ENCODE measurements around the gene KLF13.

GRCh38 chr15:31302778-31303725 is 23.6 kb upstream of the KLF13 start:
- TF ChIP-seq SP1 (IDR thresholded peaks at IDR 0.05): no peak
- TF ChIP-seq HDGF (IDR thresholded peaks at IDR 0.05; ENCODE audit: borderline replicate concordance): no peak
- no peak for TF ChIP-seq BHLHE40 (IDR thresholded peaks at IDR 0.05; ENCODE audit: borderline replicate concordance)
- no peak for TF ChIP-seq FOXM1 (IDR thresholded peaks at IDR 0.05; ENCODE audit: borderline replicate concordance)
- TF ChIP-seq FOXK2 (IDR thresholded peaks at IDR 0.05): no peak
- TF ChIP-seq LEF1 (IDR thresholded peaks at IDR 0.05; ENCODE audit: borderline replicate concordance): no peak
